HG02885 (cell line): ENCODE data around the gene CCDC112.

Experiments used
- ATAC-seq: cut with Tn5 transposase; IDR thresholded peaks from one replicate; pipeline ENCODE4 v1.9.1; 2021; ENCODE audit warnings: mild to moderate bottlenecking; ENCODE audit not compliant: unreplicated experiment, poor library complexity

The CCDC112 gene

DNA sequence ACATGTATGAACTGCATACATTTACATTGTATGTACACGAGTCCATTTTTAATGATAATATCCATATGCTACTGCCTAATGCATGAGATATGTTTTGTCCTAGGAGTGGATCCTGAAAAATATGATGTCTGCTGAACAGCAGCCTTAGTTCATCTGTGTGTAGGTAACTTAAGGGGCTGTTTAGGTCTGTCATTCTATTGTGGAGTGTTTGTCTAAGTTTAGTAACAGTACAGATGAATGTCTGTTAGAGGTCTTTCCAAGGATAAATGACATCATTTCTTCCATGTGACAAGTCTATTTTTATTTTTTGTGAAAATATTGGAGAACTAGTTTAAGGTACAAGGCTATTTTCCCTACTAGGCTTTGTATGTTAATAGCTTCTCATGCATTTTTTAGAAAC is 22.6 kb upstream of the CCDC112 start:
- no peak for ATAC-seq

DNA sequence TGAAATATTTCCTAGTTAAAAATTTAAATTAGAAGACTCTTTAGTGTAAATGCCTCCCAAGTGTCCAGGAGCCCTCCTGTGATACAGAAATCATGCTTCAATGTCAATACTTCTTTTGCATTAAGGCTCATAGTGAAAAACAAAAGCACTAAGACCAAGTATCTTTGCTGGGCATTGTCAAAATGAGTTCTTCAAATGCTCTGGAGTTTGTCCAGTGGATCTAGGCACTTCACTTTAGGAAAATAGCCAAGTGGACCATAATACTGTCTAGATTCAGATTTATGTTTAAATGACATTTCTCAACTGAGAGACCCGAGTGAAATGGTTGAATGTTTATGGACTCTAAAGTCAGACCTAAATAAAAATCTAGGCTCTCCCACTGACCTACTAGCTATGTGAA is 21.3 kb upstream of the CCDC112 start:
- ATAC-seq, result no peak

DNA sequence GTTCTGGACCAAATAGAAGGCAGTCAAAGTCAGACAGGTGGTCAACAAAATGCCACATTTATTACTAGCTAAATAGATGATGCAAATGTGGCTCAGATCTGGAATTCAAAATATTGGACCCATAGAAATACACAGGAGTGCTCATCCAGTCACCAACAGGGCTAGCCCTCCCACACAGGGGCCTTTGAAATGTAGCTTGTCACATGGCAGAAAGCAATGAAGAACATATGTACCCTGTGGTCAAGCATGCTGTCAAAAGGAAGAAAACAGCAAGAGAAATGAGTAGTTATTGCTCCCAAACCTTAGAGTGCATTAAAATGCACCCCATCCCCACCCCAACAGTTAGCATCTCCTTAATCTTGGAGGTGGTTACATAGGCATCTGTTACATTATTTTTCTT is 20.9 kb upstream of the CCDC112 start:
- ATAC-seq, result no peak

DNA sequence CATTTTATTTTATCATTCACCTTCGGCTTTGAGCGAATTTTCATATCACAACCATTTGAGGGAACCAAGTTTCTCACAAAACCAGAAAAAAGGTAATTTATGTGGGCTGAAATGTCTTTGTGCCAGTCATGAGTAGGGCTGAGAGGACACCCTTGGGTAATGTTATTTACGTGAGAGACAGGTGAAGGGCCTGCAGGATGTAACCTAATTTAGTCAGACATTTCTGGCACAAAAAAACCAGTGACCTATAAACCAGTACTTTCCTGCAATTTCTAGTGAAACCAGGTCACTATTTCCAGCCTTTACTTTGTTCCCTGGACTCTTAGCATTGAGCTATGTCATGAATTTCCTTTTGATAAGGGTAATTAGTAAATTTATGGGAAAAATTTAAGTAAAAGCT is 17.2 kb upstream of the CCDC112 start:
- ATAC-seq, result no peak

DNA sequence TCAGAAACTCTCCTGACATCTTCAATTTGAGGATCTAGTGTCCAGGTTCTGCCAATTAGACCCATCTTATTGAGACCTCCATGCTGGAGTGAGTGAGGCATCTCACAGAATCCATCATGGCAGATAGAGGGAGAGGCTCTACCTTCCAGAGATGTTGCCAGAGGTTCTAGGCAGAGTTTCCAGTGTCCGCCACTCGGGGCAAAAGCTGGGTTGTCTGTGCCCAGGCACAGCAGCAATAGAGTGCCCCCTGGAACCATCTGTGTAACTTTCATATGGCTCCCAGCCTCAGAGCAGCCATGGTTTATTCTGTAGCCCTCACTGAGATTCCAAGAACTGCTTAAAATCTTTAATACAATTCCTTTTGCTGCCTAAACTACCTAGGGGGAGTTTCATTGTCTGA is 16.6 kb upstream of the CCDC112 start:
- ATAC-seq, result no peak

DNA sequence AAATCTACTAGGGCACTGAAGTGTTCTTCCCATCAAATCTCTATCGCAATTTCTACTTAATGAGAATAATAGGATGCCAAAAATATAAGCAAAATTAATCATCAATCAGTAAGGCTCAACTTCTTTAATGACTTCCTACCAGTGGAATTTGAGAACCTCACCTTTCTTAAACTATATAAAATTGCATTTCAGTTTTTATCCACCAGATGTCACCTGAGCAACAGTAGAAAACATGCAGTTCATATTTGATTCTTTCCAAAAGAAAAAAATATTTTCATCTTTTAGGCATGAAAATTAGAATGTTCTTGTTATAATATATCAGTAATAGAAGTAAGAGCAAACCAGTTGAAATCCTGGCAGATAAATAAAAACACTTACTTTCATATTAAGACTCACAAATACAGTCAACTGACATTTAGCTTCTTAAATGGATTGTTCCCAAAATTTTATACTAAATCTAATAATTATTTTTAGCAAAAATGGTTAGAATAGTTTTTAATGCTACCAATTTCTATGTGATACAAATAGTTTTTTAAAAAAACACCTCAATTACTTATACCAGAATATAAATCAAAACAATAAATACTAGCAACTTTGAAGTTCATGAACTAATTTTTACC is 13.4 kb upstream of the CCDC112 start:
- ATAC-seq, result peak; percentile 50

DNA sequence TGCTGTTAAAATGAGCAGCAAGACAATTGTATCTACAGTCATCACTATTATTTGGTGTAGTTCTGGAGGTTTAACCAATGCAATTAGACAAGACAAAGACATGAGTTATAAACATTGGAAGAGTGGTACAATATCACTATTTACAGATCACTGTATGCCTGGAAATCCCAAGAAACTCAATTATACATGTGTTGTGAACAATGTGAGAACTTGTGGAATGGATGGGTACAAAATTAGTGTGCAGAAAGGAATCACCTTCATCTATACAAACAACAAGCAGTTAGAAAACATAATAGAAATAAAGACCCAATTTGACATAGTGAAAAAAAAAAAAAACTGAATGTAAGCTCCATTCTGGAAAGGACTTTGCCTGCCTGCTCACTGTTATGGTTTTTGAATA is 12.4 kb upstream of the CCDC112 start:
- no peak for ATAC-seq

DNA sequence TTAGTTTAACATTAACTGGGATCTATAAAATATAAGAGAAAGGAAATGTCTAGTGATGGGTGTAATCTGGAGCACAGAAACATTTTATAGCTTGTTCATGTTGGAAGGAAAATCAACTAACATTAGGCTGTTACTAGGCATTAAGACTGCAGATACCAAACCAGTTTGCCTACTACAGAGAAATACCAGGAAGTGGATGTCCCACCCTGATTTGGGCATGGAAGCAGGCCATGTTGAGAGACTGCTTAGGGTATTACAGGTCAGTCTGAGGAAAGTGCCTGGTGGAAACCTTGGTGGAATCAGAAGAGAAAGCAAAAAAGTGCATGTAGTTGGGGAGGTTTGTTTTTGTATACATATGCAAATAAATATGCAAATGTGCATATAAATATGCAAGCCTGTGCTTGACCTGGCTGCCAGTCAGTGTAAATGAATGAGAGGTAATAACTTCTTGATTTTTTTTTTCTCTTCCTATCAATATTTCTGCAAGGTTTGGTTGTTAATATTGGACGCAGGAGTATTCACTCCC is 9.6 kb upstream of the CCDC112 start:
- no peak for ATAC-seq

DNA sequence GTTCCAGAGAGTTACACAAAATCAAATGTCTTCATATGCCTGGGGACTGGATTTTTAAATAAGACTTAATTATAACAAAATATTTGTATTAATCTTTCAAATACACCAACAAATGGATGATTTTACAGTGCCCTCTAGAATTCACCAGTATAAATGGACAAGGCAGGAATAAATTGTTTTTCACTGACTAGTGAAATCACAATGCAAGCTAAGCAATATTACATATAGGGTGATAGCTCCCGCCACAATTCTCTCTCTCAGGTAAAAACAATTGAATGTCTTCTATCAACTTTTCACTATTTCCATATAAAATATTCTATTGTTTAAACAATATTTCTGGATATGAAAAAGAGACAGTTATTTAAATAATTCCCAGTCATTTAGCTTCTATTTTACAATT is 8.0 kb upstream of the CCDC112 start:
- ATAC-seq, result no peak

DNA sequence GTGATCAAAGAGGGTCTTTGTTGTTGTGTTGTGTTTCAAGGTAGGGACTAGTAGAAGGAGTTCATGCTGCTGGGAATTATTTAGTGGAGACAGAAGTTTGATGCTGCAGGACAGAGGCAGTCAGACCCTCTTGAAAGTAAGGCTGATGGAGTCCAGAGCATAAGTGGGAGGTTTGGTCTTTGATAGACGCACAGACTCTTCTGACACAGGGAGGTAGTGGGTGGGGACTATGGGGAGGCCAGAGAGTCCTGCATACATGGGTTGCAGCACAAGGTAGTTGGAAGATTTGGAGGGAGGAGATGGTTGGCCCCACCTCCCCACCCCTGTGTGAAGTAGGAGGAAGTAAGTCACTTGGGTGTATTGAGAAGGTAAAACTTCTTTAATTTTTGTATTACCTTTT is 2.4 kb upstream of the CCDC112 start:
- ATAC-seq, result no peak

DNA sequence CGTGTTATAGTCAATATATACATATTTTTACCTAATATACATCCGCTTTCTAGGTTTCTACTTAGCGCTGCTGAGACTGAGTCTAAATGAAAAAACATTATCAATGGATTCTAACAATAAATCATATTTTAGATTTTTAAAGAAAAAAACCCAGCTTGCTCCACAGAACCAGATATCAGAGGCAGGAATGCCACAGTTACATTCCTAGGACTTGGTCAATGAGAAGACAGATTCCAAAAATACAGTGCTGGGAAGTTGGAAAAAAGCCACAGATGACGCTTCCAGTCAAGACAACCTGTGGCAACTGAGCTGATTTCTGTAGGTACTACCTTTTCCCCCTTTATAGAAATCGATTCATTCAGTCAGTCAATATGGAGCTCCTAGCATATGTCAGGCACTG is 577 bp upstream of the CCDC112 start:
- no peak for ATAC-seq

DNA sequence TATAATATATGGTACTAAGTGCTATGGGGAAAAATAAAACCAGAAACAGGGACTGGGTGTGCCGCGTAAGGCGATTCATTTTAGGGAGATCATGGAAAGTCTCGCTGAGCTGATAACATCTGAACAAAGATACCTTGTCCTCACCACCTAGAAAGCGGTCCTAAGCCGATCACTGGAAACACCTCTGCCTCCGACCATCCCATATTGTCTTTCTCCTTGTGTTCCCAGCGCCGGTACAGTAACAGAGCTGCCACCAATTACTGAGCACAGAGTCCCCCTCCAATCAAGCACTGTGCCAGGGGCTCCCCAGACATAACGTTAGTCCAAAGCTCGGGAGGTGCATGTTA is 704 bp downstream of the CCDC112 start:
- ATAC-seq, result no peak

DNA sequence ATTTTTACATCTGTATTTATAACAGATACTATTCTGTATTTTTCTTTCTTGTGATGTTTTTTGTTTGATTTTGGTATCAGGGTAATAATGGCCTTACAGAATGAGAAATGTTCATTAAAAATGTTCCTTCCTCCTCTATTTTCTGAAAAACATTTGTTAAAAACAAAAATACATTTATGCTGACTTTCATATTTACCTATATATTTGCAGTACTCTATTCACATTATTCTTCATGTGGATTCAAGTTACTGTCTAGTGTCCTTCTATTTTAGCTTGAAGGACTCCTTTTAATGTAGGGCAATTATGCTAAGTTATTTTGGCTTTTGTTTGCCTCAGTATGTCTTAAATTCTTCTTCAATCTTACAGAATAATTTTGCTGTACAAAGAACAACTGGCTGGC is 5.1 kb downstream of the CCDC112 start:
- no peak for ATAC-seq

DNA sequence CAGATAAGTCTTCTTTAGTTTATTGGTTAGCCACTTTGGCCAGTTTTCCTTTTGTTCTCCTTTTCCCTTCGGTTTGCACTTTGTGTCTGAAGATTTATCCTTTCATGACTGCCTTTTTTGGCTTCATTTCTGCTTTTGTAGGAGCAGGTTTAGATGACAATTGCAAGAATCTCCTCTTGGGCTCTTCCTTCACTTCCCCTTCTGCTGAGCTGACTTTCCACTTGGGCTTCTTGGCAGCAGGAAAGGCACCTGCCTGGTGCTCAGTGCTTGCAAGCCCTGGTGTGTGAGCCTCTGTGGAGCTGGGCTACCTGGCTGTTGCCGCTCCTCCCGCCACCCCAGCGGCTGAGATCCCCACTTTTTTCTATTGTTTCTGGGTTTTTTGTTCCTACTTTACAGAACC is 7.3 kb downstream of the CCDC112 start:
- no peak for ATAC-seq

DNA sequence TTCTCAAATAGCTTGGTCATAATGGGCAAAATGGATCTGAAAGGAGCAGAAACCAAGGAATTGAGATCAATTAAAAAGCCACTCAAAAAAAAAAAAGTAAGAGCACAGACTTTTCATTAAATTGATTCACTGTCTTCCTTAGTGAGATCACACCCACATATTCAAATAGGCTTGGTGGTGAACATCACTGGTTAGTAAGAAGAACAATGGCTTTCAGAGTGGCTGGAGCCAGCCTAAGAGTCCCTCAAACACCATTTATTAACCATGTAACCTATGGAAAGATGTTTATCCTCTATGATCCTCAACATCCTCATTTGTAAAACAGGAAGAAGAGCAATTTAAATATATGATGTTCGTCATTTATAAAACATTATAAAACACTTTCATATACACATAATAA is 12.4 kb downstream of the CCDC112 start:
- no peak for ATAC-seq

DNA sequence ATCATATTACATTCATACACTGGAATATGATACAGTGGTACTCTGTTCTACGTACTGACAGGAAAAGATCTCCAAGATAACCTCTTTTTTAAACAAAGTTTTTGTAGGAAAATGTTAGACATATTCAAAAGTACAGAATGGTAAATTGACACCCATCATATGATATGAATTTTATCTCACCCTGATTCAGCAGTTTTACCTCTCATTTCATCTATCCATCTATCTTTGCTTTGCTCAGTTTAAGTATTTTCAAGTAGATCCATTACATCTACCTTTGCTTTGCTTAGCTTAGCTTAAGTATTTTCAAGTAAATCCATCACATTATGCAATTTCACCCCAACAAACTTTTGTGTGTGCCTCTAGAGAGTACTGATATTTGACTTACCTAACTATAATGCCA is 14.3 kb downstream of the CCDC112 start:
- ATAC-seq, result no peak

DNA sequence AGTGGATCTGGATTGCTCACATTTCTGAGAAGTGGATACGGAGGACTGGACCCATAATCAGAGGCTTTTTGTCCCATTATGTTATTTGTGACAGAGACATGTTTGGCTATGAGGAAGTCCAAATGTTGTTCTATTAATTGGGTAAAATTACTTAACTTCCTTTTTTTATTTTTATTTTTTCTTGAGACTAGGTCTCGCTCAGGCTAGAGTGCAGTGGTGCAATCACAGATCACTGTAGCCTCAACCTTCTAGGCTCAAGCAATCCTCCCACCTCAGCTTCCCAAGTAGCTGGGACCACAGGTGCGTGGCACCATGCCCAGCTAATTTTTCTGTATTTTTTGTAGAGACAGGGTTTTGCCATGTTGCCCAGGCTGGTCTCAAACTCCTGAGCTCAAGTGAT is 21.9 kb downstream of the CCDC112 start:
- ATAC-seq, result no peak

DNA sequence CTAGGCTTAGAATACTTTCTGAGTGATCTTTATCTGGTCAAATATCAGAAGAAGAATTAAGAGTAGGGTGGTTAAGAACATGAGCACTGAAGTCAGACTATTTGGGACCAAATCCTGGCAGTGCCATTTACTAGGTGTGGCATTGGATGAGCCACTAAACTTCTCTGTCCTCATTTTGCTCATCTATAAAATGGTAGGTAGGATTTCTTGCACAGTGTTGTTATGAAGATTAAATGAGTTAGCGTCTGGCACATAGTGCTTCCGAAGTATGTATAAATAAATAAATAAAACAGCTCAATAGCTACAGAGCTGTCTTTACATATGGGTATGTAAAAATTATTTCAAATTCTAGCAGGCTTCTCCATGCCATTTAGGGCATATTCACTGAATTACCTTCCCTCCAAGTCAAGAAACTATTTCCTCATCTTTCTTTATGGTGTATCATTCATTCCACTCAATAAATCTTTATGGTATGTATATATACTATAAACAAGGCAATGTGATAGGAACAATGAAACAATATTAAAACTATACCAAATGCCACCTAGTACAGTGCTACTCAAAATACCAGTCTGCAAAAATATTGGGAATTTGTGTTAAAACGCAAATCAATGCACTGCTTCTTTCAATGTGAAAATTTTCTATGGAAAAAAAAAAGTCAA is 24.0 kb downstream of the CCDC112 start:
- no peak for ATAC-seq

DNA sequence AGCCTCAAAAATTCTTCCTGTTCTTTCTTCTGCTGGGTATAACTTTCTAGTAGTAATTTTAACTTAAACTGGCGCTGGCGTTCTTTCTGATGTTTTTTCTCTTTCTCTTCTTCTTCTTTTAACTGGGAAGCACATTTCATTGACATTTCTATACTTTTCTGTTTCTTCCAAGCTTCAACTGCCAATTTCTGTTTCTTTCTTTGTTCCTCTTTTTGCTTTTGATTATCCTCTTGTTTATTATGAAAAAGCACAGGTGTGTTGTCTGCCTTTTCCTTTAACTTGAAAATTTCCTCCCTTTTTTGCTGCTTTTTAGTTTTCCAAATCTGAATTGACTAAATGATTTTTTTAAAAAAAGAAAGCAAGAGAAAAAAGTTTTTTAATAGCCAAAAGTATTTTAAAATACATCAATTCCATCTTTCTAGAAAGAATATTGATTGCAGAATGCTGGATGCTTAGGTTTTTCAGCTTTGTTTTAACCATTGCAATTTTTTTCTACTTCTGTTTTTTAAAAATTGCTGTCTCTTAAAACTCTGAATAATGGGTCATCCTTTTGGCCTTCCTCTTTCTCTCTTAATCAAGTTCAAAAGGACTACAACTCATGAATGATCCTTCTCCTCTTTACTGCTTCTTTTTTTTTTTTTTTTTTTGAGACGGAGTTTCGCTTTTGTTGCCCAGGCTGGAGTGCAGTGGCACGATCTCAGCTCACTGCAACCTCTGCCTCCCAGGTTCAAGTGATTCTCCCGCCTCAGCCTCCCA is 25.0 kb downstream of the CCDC112 start:
- ATAC-seq, result no peak

DNA sequence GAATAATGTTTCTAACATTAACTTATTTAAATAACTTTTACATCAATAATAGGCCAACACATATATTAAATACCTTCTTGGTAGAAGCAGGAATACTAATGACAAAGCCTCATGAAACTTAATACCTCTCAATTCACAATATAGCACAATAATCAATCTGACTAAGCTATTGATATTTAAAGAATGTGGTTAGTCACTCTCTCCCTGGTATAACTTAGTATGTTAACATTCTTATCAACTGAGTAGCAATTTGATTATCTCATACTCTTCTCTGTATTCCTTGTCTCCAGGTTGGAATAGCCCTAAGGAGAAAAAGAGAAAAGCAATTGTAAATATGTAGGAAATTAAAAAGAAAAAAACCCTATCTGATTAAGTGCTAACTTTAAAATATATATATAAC is 28.8 kb downstream of the CCDC112 start:
- ATAC-seq, result no peak

DNA sequence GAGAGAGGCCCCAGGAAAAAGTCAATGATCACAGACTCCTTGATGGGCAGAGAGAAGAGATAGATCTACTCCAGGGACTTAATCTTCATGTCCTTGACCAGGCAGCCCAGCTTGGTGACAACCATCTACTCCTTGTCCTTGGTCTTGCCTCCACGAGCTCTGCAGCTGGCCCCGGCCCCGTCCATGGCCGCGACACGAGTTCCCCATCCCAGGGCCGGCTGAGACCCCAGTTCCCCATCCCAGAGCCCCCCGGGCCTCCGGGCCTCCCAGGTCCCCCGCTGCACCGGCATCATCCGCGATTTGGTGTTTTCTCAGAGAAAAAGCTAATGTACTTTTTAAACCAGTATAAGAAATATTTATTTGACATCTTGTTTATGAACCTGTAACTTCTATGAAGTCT is 31.2 kb downstream of the CCDC112 start:
- ATAC-seq, result no peak

DNA sequence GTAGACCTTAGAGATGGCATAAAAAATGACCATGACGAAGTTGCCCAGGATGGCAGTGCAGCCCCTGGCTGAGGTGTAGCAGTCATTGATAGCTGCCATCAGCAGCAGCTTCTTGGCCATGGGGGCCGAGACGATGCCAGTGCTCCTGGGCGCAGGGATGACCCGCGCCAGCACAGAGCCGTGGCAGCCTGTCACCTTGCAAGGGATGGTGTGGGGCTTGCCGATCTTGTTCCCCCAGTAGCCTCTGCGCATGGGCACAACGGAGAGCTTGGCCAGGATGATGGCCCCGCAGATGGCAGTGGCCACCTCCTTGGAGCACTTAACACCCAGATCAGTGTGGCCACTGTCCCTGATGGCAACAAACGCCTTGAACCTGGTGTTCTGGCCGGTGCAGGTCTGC is 31.7 kb downstream of the CCDC112 start:
- no peak for ATAC-seq
